ENCODE results near the gene NLN. TPM values are rescaled to one million over a fixed set of nuclear protein-coding genes. Genes with fewer than 3 reads are reported as not detected.
"Not testable (repeated sequence)": the region's sequence is repeated elsewhere in the genome, so short reads cannot be mapped to it uniquely, and the experiment has no call there.

Gene NLN
- polyA plus RNA-seq, 4 donors = 20.0 to 46.3 (median 34.7) TPM

DNA sequence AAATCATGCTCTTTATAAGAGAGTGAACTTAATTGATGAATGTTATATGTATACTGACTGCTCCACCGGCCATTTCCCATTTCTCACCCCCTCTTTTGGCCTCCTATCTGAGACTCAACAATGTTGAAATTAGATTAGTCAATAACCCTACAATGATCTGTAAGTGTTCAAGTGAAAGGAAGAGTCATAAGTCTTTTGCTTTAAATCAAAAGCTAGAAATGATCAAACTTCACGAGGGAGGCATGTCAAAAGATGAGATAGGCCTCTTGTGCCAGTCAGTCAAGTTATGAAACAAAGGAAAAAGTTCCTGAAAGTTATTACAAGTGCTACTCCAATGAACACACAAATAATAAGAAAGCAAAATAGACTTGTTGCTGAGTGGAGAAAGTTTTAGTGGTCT, 83.1 kb downstream of the NLN start:
- no peak for DNase-seq (ENCODE audit: low read depth in 4 of 4, low spot score in 3 of 4)

DNA sequence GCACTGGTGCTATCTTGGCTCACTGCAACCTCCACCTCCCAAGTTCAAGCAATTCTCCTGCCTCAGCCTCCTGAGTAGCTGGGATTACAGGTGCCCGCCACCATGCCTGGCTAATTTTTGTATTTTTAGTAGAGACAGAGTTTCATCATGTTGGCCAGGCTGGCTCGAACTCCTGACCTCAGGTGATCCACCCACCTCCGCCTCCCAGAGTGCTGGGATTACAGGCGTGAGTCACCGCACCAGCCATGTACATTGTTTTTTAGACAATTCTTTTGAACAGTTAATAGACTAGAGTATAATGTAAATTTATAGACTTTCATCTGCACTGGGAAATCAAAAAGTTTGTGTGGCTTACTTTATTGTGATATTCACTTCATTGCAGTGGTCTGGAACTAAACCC, 85.5 kb downstream of the NLN start:
- DNase-seq (ENCODE audit: low read depth in 4 of 4, low spot score in 3 of 4) = not testable (repeated sequence)

DNA sequence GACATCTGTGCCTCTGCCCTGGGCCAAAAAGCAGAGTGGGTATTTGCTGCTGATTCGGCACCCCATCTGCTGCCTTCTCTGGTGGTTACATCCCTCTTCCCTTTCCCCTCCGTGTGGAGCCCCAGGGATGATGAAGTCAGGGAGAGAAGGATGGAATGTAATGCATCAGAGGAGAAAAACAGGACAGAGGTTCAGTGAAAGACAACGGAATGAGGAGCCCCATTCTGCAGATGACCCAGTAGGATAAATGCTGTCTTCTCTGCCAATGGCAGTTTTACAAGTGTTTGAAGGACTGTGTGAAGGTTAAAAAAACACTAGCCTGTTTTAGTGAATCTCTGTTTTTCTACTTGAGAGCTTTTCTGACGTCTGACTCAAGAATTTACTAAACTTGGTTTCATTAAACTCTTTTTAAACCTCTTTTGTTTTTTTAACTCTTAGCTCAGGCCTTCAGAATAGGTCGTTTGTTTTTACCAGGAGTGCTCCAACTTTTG, 86.3 kb downstream of the NLN start:
- no peak for DNase-seq (ENCODE audit: low read depth in 4 of 4, low spot score in 3 of 4)

DNA sequence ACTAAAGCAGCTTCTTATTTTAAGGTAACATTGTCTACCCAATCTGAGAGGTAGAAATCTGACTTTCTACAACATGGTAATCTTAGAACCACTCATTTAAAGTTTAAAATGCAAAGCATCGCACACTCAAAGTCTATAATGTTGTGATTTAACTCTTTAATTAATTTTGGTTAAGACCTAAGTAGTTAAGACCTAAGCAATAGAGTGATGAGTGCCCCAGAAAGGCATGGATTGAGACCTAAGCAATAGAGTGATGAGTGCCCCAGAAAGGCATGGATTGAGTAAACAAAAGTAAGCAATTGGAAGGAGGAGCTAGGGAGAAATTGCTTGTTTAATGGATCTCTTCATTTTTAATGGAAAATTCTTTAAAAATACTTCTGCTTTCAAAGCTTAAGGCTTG, 86.8 kb downstream of the NLN start:
- no peak for DNase-seq (ENCODE audit: low read depth in 4 of 4, low spot score in 3 of 4)

DNA sequence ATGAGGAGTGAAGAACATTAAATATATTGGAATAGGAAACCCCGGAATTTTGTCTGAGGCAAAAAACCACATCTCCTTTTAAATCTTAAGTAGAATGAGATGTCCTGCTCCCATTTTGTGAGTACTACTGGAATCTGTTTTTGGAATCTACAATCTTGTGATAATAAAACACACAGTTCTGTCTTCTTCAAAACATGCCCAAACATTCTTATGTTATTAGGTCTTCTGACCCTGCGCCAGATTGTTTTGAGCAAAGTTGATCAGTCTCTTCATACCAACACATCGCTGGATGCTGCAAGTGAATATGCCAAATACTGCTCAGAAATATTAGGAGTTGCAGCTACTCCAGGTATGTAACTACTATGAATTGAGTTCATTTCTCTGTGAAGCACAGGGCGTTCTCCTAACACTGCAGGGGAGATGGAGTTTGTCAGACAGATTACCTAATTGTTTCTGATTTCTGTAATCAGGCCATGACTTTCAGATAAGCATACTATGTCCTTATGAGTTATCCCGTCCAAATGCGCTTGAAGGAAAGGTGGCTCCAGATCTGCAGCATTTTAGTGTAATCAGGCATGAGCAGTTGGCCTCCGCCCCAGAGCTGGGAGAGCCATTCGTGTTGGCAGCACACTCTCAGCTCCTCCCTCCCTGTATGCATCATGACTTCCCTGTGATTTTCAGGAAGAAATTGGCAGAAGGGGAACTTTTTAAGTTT, 88.0 kb downstream of the NLN start:
- DNase-seq (ENCODE audit: low read depth in 4 of 4, low spot score in 3 of 4) = no peak

DNA sequence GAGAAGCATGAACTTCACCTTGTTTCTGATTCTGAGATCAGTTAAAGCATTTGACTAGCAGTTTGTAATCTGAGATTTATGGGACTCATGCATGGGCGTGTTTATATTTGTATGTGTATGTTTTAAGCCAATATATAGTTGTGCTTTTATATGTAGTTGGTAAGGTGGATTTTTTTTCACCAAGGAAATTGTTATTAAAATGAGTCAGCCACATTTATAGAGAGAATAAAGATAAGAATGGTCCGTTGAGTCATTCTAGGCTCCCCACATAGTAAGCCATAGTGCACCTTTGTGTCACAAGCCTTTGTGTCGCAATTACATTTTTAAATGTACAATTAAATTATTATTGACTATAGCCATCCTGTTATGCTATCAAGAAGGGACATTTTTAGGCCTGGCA, 89.0 kb downstream of the NLN start:
- DNase-seq (ENCODE audit: low read depth in 4 of 4, low spot score in 3 of 4) = no peak

DNA sequence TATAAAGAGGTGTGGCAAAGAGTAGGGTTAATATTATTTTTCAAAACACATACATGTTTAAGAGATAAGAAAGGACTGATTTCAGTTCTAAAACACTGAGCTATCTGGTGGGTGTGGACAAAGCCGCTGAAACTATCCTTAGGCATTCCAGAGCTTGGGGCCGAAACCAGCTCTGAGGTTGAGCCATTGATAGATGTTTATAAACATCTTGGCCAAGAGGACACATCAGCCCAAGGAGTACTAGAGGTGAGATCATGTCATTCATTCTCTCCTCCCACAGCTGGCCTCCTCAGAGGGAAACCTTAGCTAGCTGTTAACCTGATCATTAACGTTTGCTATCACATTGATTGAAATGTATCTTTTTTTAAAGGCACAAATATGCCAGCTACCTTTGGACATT, 89.9 kb downstream of the NLN start:
- no peak for DNase-seq (ENCODE audit: low read depth in 4 of 4, low spot score in 3 of 4)

DNA sequence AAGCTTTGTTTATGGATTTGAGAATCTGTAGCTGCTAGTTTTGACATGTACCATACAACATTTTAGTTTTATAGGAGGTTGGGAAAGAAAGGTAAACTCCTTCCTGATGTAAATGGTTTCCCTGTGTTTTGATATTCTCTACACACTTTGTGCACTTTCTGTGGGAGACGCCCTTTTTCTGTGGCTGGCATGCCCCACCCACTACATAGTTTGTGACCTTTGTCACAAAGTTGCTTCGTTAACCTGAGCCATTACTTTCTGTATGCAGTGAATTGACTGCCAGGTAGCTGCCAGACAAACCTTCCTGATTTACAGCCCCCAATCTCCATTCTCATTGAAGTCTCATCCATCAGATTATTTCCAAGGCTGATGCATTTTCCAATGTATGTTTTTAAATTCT, 90.6 kb downstream of the NLN start:
- DNase-seq (ENCODE audit: low read depth in 4 of 4, low spot score in 3 of 4) = no peak

DNA sequence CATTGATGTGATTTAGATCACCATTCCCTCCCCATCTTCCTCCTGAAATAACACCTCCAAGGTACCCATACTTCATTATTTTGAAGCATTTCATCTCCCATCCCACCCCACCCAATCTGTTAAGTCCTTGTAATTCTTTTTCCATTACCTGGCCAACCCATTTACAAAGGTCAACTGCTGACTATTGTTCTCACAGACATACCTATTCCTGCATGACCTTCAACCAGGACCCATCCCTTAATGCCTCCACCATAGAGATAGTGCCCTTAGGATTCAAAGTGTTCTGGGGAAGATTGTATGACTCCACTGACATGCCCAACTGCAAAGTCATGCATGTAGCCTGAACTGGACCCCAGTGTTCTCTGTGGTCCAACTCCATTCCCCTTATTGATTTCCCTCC, 91.2 kb downstream of the NLN start:
- DNase-seq (ENCODE audit: low read depth in 4 of 4, low spot score in 3 of 4) = no peak

DNA sequence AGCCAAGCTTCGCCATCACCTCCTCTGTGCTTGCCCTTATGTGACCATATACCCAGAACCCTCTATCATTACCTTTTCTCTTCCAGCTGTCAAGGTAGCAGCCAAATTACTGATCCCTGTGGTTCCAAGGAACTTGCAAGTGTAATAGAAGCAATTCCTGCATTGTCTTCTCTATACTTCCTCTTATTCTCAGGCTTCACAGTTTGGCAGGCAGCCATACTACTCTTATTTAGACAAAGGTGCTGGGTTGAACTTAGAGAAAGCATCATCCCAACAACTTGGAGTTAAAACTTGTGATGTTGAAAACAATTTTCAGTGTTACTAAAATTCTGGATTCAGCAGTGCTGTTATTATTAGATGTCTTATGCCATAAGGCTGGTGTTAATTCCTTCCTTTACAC, 93.2 kb downstream of the NLN start:
- no peak for DNase-seq (ENCODE audit: low read depth in 4 of 4, low spot score in 3 of 4)

DNA sequence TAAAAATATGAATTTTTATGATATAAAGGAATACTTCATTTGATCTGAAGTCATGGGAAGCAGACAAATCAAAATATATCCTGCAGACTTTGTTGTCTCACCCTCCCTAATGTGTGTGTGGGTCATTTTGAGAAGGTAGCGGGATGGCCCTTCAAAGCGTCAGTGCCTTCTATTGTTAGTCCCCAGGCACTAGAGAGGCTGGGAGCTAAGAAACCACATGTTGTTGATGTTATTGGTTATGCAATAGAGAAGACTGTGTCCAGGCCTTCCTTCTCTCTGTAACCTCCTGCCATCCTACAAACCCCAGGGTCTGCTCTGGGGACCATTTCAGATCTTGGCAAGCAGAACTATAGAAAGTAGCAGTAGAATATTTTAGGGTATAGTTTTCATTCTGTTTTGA, 94.7 kb downstream of the NLN start:
- no peak for DNase-seq (ENCODE audit: low read depth in 4 of 4, low spot score in 3 of 4)

DNA sequence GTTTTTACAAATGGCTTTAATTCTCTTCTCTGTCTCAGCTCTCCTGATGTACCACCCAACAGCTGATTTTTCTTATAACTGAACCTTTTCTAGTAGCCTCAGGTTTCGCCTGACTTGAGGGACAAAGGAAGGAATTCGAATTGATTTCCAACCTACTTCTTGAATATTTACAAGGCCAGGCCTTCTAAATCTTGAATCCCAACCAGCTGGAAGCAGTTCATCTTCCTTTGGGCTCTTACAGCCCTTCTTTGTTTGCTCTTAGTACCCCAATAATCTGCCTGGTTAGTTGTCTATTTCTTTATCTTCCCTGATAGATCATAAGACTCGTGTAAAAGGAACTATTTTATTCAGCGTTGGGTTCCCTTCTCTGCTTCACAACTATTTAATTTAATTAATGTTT, 95.9 kb downstream of the NLN start:
- DNase-seq (ENCODE audit: low read depth in 4 of 4, low spot score in 3 of 4) = no peak

DNA sequence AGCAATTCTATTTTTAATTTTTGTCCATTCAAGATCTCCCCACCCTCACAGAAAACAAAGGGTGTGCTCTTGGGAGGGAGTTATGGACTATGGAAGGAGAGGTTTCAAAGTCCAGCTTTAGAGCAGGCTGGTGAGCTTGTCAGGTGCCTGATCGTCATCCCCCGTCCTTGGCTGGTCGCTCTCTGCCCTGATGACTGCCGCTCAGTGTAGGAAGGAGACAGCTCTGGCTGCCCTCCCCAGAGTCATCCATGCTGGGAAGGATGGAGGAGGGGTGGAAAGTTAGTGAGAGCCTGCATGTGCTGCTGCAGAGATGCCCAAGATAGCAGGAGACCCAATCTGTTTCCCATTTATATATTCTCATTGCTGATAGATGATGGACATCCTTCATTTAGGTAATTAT, 96.6 kb downstream of the NLN start:
- DNase-seq (ENCODE audit: low read depth in 4 of 4, low spot score in 3 of 4) = peak in 1 of 4 donors; percentile 10

DNA sequence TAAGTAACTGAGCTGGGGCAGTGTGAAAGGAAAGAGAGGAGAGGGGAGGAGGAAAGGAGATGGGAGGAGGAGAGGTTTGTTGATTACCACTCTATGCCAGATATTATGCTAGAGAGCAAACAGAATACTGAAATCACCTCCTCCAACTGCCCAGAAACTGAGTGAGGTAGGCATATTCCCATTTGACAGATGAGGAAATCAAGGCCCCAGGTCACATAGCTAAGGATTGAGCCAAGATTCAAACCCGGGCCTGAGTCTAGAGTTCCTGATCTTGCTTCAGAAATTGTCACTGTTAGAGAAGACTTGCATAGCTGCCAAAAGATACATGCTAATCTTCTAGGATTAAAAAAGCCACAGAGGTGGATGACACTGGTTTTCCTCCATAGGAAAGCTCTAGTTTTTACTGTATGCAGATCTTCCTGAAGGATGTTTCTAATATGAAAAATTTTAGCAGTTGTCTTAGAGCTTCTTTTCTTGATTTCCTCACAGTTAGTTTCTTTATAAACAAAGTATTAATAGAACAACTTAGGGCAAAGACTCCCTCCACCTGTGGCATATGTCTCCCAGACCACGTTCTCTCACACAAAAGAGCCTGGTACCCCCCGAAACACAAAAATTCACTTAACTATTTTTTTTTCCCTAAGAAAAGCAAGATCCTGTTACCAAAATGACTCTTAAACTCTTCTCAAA, 97.4 kb downstream of the NLN start:
- DNase-seq (ENCODE audit: low read depth in 4 of 4, low spot score in 3 of 4) = no peak

DNA sequence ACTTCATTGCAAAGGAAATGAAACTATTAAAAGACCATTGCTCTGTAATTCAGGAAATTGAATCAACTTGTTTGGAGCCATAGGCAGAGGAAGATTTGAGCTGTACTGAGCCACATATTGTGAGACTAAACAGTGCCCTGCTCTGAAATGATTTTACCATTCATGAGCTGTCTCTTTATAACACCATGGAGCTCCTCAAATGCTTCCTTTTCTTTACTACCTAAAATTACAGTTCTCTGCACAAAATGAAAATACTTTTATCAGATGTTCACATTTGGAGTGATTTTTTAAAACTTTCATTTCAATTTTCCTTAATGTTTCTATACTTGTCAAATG, 97.9 kb downstream of the NLN start:
- no peak for DNase-seq (ENCODE audit: low read depth in 4 of 4, low spot score in 3 of 4)

DNA sequence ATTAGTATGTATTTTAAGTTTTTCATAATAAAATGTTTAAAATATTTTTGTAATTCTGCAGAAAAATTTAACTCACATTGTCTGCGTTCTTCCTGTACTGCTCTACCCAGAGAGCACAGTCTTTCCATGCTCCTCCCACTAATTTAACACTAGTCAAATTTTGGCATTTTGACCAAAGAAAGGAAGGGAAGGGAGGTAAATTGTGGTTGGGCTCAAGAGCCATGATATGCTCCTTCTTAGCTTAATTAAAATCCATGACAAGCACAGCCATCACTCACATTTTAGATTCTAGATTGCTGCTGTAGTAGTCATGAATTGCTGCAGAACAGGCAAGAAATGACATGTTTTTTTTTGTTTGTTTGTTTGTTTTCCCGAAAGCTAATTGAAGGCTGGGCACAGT, 98.4 kb downstream of the NLN start:
- no peak for DNase-seq (ENCODE audit: low read depth in 4 of 4, low spot score in 3 of 4)

DNA sequence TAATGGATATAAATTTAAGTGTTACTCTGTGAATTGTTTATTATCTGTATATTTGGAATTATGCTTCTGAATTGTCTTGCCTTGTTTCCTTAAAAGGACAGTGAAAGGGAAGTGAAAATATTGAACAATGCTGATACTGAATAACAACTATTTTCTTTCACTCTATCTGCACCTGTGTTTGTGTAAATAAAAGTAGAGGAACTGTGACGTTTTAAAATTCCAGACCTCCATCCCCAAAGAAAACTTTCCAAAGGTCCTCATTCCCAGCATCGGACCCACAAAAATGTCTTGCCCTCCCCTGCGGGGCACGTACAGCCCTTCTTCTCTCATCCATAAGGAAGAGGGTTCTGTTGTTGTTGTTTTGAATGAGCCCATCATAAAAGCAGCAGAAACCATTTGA, 100.0 kb downstream of the NLN start:
- no peak for DNase-seq (ENCODE audit: low read depth in 4 of 4, low spot score in 3 of 4)

DNA sequence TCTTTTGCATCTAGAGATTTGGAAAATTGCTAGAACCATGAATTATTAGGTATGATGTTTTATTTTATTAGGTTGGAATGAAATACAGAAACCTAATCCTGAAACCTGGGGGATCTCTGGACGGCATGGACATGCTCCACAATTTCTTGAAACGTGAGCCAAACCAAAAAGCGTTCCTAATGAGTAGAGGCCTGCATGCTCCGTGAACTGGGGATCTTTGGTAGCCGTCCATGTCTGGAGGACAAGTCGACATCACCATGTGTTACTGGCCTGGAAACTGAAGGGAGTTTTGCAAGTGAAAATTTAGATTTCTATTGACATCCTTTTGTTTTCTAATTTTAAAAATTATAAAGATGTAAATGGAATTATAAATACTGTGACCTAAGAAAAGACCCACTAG, 100.7 kb downstream of the NLN start:
- DNase-seq (ENCODE audit: low read depth in 4 of 4, low spot score in 3 of 4) = no peak

DNA sequence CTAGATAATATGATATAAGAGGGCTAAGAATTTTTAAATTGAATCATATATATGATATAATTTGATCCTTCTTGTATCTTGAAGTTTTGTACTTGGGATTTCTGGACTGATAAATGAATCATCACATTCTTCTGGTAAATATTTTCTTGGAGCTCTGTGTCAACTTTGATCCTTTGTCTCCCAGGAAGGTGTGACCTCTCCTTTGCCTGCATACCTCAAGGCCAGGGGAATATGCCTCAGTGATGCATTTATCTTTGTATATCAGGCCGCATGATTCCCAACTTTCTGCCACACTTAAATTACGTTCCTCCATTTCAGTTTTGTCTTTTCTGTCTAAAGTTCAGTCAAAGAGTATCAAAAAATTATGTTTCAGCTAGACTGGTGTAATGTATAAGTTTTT, 101.2 kb downstream of the NLN start:
- DNase-seq (ENCODE audit: low read depth in 4 of 4, low spot score in 3 of 4) = no peak

DNA sequence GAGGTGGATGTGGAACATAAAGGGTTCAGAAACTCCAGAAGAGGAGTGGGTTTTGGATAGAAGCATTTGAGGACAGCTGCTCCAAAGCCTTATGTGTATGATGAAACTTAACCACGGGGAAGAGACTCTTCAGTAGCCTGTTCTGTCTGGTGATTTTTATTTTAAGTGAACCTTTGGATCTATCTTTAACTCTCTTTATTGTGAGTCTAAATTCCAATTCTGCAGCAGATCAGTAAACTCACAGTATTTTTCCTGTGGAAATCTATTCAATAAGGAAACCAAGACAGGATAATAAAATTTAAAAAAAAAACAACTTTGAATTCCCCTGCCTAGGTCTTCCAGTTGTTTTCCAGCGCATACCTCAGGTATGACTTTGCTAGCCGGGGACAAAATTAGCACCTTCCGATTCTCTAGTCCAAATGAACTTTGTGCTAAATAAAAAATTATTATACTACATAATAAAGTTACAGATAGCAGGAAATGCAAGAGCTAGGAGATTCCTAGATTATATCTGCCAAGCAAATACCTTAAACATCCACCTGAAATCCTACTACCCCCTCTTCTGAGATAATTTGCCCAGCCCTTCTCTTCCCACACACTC, 101.9 kb downstream of the NLN start:
- no peak for DNase-seq (ENCODE audit: low read depth in 4 of 4, low spot score in 3 of 4)

DNA sequence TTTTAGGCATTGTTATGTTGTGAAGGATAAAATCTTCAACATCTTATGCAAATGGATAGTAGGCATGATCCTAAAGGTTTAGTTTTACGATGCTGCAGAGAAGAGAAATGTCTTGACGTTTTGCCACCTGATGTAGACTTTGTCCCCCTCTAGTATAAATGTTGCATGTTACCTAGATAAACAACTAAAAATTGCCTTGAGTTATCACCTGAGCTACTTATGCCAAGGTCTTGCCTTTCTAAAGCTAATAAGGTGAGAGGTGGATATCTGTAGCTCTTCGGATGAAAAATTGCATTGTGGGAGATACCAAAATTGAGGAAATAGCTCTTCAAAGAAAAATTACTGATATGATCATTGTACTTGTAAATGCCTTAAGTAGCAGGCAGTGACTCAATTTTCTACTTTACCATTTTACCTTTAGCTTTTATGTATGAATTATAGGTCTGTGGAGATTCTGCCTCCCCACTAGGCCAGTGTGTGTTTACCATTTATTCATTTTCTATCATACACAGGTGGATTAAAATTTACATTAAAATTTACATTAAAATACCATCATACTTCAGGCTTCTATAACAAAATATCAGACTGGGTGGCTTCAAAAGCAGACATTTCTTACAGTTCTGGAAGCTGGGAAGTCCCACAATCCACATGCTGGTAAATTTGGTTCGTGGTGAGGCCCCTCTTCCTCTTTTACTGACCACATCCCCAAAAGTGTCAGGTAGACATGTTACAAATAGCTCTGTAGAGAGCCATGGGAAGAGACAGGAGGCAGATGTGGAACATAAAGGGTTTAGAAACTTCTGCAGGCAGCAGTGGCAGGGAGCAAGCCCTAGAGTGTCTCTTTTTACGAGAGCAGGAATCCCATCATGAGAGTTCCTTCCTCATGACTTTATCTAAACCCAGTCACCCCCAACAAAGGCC, 103.7 kb downstream of the NLN start:
- DNase-seq (ENCODE audit: low read depth in 4 of 4, low spot score in 3 of 4) = no peak
